HepG2 (cell line): Measurements from ENCODE around the gene HS6ST1.

Experiments
- CTCF ChIP-seq: sonication (generic); formaldehyde crosslinking; IDR thresholded peaks from 2 replicates; pipeline ENCODE4 v1.5.0; 2020; ENCODE audit warnings: mild to moderate bottlenecking, missing genetic modification reagents, moderate library complexity
- HDAC1 ChIP-seq: sonication (generic); formaldehyde crosslinking; IDR thresholded peaks from 2 replicates; pipeline ENCODE4 v1.5.1; 2020; ENCODE audit warnings: mild to moderate bottlenecking, missing genetic modification reagents
- IRF1 ChIP-seq: sonication (generic); formaldehyde crosslinking; IDR thresholded peaks from 2 replicates; pipeline ENCODE4 v1.4.0; 2020; ENCODE audit warnings: low read depth, mild to moderate bottlenecking, missing genetic modification reagents
- POLR2A ChIP-seq, 2 experiments: IDR thresholded peaks; 2 replicates each; pipeline ENCODE4 v1.6.1; 2011; ENCODE audit warnings: low read depth in 2 of 2, low read length in 2 of 2, mild to moderate bottlenecking in 1 of 2, moderate library complexity in 1 of 2; ENCODE audit not compliant: insufficient read depth in 1 of 2
- PREB ChIP-seq: sonication (generic); formaldehyde crosslinking; IDR thresholded peaks from 2 replicates; pipeline ENCODE4 v1.4.0; 2020; ENCODE audit warnings: missing genetic modification reagents
- ZNF224 ChIP-seq: sonication (generic); formaldehyde crosslinking; IDR thresholded peaks from 2 replicates; pipeline ENCODE4 v1.5.0; 2020; ENCODE audit warnings: mild to moderate bottlenecking, missing genetic modification reagents

- TF ChIP-seq ZNF224 (CRISPR knock-in tag) (no peak), CTCF (peak; percentile 54), IRF1 (CRISPR knock-in tag) (no peak), HDAC1 (CRISPR knock-in tag) (no peak), POLR2A (IDR thresholded peaks at IDR 0.05; ENCODE audit: insufficient read depth in 1 of 2, low read depth in 2 of 2, low read length in 2 of 2) (no peak), PREB (CRISPR knock-in tag) (no peak)
Observed at GRCh38 chr2:128282976-128283810, 35.5 kb downstream of the HS6ST1 start.
